Ascending aorta (tissue), 2 donors: Measurements from ENCODE around the gene PTPRN2. TPM values are rescaled to one million over a fixed set of nuclear protein-coding genes. Genes with fewer than 3 reads are reported as not detected.

Experiments
- DNase-seq, 2 donors: peaks; one replicate each; pipeline ENCODE4 v3.0.0-alpha.2; 2019; ENCODE audit warnings: low spot score in 2 of 2
- H3K27ac ChIP-seq, 2 donors: fragments of 200-600 bp; sonication (generic); one replicate each; pipeline ENCODE4 v1.5.1; 2016 to 2017; ENCODE audit warnings: mild to moderate bottlenecking in 1 of 2
- H3K27me3 ChIP-seq: fragments of 200-600 bp; sonication (generic); one replicate; pipeline ENCODE4 v1.5.1; 2017
- H3K36me3 ChIP-seq, 2 donors: fragments of 200-600 bp; sonication (generic); one replicate each; pipeline ENCODE4 v1.5.1; 2016
- H3K4me1 ChIP-seq, 2 donors: fragments of 200-600 bp; sonication (generic); one replicate each; pipeline ENCODE4 v1.5.1; 2016 to 2017; ENCODE audit warnings: mild to moderate bottlenecking in 1 of 2
- H3K4me3 ChIP-seq, 2 donors: fragments of 200-600 bp; sonication (generic); one replicate each; pipeline ENCODE4 v1.5.1; 2016 to 2017; ENCODE audit warnings: mild to moderate bottlenecking in 1 of 2
- H3K9me3 ChIP-seq, 2 donors: fragments of 200-600 bp; sonication (generic); one replicate each; pipeline ENCODE4 v1.5.1; 2016
- intact Hi-C: fragments of 100-400 bp; cut with DNase I; formaldehyde crosslinking; loops from one replicate; pipeline ENCODE4 v1.15.1; 2023
- total RNA-seq: library from RNA; depleted of rRNA; stranded (reverse); fragments of >200 nt; gene quantifications from one replicate; pipeline ENCODE4 v1.1.0, GENCODE V29; 2016
- TF ChIP-seq, protein P1 (sequence below), 3 experiments: fragments of 200-600 bp in 2 of 3; fragments of 450-650 bp in 1 of 3; sonication (generic) in 2 of 3; IDR thresholded peaks; one replicate each; pipeline ENCODE4 v1.5.1; 2016 to 2019; ENCODE audit warnings: antibody characterized with exemption in 3 of 3, mild to moderate bottlenecking in 1 of 3, moderate library complexity in 1 of 3

Gene PTPRN2
- total RNA-seq, 1 donor from 2014 or later: 7.3 TPM

DNA sequence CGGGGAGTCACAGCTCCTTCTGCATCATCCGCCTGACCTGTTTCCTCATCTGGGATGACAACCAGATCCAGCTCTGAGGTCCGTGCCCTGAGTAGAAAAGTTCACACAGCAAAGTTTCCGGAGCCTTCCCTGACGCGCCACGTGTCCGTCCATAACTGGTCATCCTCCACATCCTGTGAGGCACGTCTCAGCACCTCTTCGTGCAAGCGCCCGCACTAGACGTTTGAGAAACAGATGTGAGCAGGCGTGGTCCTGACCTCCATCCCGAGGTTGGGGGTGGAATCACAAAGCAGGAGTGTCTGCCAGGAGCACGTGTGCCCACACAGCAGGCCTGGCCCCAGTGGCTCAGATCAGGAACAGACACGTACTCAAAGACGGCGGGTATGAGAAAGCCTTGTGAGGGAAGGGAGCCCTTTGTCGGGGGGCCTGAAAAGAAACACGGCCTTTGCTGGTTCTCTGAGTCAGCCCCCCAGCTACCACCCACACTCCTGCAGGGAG is 730.0 kb downstream of the PTPRN2 start:
- TF ChIP-seq, protein P1, sequence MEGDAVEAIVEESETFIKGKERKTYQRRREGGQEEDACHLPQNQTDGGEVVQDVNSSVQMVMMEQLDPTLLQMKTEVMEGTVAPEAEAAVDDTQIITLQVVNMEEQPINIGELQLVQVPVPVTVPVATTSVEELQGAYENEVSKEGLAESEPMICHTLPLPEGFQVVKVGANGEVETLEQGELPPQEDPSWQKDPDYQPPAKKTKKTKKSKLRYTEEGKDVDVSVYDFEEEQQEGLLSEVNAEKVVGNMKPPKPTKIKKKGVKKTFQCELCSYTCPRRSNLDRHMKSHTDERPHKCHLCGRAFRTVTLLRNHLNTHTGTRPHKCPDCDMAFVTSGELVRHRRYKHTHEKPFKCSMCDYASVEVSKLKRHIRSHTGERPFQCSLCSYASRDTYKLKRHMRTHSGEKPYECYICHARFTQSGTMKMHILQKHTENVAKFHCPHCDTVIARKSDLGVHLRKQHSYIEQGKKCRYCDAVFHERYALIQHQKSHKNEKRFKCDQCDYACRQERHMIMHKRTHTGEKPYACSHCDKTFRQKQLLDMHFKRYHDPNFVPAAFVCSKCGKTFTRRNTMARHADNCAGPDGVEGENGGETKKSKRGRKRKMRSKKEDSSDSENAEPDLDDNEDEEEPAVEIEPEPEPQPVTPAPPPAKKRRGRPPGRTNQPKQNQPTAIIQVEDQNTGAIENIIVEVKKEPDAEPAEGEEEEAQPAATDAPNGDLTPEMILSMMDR (IDR thresholded peaks at IDR 0.05): no peak
- H3K4me1 ChIP-seq: no peaks in the 10 kb centered on the region
- no peaks in the 10 kb centered on the region for H3K27me3 ChIP-seq
- H3K36me3 ChIP-seq: no peaks in the 10 kb centered on the region
- intact Hi-C loops: no loop called here
- no peaks in the 10 kb centered on the region for H3K9me3 ChIP-seq
- no peak for DNase-seq
- no peak overlapping the region for H3K4me3 ChIP-seq
- H3K27ac ChIP-seq: no peak overlapping the region

DNA sequence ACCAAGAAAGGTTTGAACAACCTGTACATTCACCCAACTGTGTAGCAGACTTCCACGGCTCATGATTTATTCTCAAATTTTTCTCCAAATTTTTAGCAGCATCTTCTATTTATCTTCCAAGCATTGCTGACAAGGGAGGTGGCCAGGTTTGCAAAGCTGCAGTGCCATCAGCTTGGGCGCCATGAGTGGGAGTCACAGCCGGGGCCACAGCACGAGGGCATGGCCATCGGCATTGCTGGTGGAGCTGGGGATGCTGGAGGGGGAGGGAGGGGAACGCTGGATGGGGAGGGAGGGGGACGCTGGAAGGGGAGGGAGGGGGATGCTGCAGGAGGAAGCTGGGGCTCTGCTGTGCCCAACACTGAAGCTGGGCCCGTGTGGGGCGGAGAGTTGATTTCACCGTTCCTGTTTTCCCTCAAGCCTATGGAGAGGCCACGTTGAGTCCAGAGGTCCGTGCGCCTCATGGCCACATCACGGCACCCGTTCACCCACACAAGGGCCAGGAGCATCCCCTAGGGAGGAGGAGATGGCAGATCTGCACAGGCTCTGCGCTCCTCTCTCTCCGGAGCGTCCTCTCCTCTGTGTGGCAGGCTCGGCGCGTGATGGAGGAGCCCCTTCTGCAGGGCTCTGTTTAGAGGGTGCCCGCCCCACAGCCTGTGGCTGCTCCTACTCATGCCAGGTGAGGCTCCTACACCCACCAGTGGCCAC is 730.6 kb downstream of the PTPRN2 start:
- H3K4me3 ChIP-seq: no peak overlapping the region
- no peak for DNase-seq
- no peaks in the 10 kb centered on the region for H3K4me1 ChIP-seq
- TF ChIP-seq, protein P1 (IDR thresholded peaks at IDR 0.05): no peak
- H3K9me3 ChIP-seq: no peaks in the 10 kb centered on the region
- no peaks in the 10 kb centered on the region for H3K36me3 ChIP-seq
- no peak overlapping the region for H3K27ac ChIP-seq
- intact Hi-C loops: no loop called here
- no peaks in the 10 kb centered on the region for H3K27me3 ChIP-seq

DNA sequence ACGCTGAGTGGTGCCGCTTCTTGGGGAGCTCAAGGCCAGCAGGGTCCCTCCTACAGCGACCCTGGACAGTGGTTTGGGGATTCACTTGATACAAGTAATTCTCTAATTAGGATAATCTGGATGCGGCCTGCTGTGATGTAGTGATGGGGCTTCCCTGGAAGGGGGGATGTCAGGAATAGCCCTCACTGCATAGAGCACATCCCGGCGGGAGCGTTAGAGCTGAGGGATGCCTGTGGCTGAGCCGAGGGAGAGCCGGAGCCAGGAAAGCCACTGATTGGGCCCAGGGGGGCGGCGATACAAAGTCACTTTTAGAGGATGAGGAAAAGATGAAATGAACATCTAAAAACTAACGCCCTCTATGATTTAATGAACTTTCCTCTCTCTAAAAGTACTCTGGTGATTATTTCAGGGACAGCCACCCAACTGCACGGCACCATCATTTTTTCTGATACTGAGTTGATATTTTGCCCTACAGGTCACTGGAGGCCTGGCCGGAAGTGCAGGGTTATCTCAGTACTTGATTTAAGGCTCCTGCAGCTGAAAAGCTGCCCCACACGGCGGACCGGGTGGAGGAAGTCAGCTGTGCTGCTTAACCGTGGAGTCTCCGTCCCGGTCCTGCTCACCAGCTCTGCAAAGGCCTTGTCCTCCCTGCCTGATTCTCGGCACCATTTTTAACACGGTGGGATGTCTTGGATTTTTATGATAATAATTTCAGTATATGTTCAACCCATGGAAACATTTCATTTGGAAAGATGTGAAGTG is 732.0 kb downstream of the PTPRN2 start:
- H3K36me3 ChIP-seq: no peaks in the 10 kb centered on the region
- H3K27me3 ChIP-seq: no peaks in the 10 kb centered on the region
- intact Hi-C loops: no loop called here
- H3K9me3 ChIP-seq: no peaks in the 10 kb centered on the region
- no peak overlapping the region for H3K27ac ChIP-seq
- no peaks in the 10 kb centered on the region for H3K4me1 ChIP-seq
- no peak for DNase-seq
- TF ChIP-seq, protein P1 (IDR thresholded peaks at IDR 0.05): no peak
- no peak overlapping the region for H3K4me3 ChIP-seq

DNA sequence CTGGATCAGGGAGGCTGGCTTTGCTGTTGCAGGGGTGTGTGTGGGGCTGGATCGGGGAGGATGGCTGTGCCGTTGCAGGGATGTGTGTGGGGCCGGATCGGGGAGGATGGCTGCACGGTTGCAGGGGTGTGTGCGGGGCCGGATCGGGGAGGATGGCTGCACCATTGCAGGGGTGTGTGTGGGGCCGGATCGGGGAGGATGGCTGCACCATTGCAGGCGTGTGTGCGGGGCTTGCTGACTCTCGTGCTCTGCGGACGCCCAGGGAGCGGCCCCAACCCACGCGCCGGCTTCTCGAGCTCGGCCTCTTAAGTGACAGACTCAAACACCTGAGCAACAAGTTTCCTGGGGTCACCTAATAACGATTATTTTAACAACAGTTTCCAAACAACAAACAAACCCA is 732.6 kb downstream of the PTPRN2 start:
- intact Hi-C loops: no loop called here
- Histone ChIP-seq H3K4me1 (no peaks in the 10 kb centered on the region), H3K27ac (no peak overlapping the region), H3K9me3 (no peaks in the 10 kb centered on the region), H3K36me3 (no peaks in the 10 kb centered on the region), H3K4me3 (no peak overlapping the region), H3K27me3 (no peaks in the 10 kb centered on the region)
- TF ChIP-seq, protein P1 (IDR thresholded peaks at IDR 0.05): no peak
- no peak for DNase-seq

DNA sequence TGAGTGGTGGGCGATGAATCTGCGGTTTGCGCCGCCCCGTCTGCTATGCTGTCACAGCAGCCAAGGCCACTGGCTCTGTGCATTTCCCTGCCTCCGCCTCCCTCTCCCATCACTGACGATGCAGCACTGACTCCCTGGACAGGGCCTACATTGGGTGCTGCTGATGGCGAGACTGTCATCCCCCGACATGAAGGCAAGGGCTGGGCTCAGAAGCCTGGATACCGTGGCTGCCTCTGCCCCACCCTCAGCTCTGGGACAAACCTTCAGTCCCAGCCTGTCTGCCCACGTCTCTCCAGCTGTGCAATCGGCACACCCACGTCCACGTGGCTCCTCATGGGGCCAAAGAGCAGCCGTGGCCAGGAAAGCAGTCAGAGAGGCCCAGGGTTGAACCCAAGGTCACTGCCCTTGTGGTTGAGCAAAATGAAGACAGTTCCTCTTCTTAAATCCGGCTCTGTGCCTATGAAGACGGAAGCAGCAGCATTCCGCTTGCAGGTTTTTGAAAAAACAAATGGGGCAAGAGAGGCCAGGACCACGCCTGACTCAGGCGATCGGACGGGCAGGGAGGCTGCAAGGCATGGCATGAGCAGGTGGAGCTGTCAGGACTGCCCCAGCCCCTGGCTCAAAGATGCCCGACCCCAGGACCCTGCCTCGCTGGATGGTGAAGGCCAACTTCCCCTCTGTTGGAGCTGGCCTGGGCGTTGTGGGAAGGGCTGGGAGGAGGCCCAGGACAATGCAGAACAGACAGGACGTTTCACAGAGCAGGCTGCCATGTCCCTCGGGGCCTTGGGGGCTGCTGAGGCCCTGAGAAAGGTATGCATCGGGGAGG is 733.3 kb downstream of the PTPRN2 start:
- Histone ChIP-seq H3K27ac (no peak overlapping the region), H3K4me1 (no peaks in the 10 kb centered on the region), H3K4me3 (no peak overlapping the region), H3K27me3 (no peaks in the 10 kb centered on the region), H3K36me3 (no peaks in the 10 kb centered on the region), H3K9me3 (no peaks in the 10 kb centered on the region)
- TF ChIP-seq, protein P1 (IDR thresholded peaks at IDR 0.05): no peak
- peak; percentile 62 to 78 for DNase-seq
- intact Hi-C loops: no loop called here
